Smooth muscle cell (in vitro differentiated cells): ENCODE data around the gene SLC9A9. TPM values are rescaled to one million over a fixed set of nuclear protein-coding genes. Genes with fewer than 3 reads are reported as not detected.

Source experiments
- DNase-seq: peaks from one replicate; lab custom pipeline; 2025; ENCODE audit not compliant: unreplicated experiment; lab: John Stamatoyannopoulos, UW
- H2AFZ ChIP-seq: fragments of 200-600 bp; sonication (generic); 2 replicates; pipeline ENCODE4 v1.6.0; 2016; ENCODE audit warnings: antibody characterized with exemption, low read depth, mild to moderate bottlenecking
- H3F3A ChIP-seq: fragments of 200-600 bp; sonication (generic); 2 replicates; pipeline ENCODE4 v1.6.0; 2017; ENCODE audit warnings: antibody characterized with exemption, low read depth
- H3K27ac ChIP-seq: fragments of 200-600 bp; sonication (generic); 2 replicates; pipeline ENCODE4 v1.5.1; 2016; ENCODE audit warnings: low read depth, mild to moderate bottlenecking
- H3K27me3 ChIP-seq: fragments of 200-600 bp; sonication (generic); 2 replicates; pipeline ENCODE4 v1.6.1; 2016; ENCODE audit warnings: low read depth, mild to moderate bottlenecking
- H3K36me3 ChIP-seq: fragments of 200-600 bp; sonication (generic); 2 replicates; pipeline ENCODE4 v1.5.1; 2016; ENCODE audit warnings: low read depth
- H3K4me1 ChIP-seq: fragments of 200-600 bp; sonication (generic); 2 replicates; pipeline ENCODE4 v1.5.1; 2016; ENCODE audit warnings: low read depth
- H3K4me2 ChIP-seq: fragments of 200-600 bp; sonication (generic); 2 replicates; pipeline ENCODE4 v1.6.0; 2016; ENCODE audit warnings: mild to moderate bottlenecking
- H3K4me3 ChIP-seq: fragments of 200-600 bp; sonication (generic); 2 replicates; pipeline ENCODE4 v1.5.1; 2016; ENCODE audit warnings: mild to moderate bottlenecking
- H3K79me2 ChIP-seq: fragments of 200-600 bp; sonication (generic); 2 replicates; pipeline ENCODE4 v1.6.0; 2016; ENCODE audit warnings: low read depth, mild to moderate bottlenecking
- H3K9ac ChIP-seq: fragments of 200-600 bp; sonication (generic); 2 replicates; pipeline ENCODE4 v1.6.0; 2016; ENCODE audit warnings: low read depth
- H3K9me3 ChIP-seq: fragments of 200-600 bp; sonication (generic); replicated peaks from 2 replicates; pipeline ENCODE4 v1.5.1; 2016; ENCODE audit warnings: low read depth
- H4K20me1 ChIP-seq: fragments of 200-600 bp; sonication (generic); 2 replicates; pipeline ENCODE4 v1.6.0; 2016; ENCODE audit warnings: low read depth
- CTCF ChIP-seq: fragments of 200-600 bp; sonication (generic); IDR thresholded peaks from 2 replicates; pipeline ENCODE4 v1.5.1; 2017; ENCODE audit warnings: borderline replicate concordance, mild to moderate bottlenecking, antibody characterized with exemption; ENCODE audit not compliant: insufficient read depth, poor library complexity, severe bottlenecking
- WGBS: methylation state at CpG from one replicate; pipeline ENCODE4 v1.1.7; 2016; ENCODE audit warnings: low lambda C conversion rate; 5-methylcytosine and 5-hydroxymethylcytosine counted together
- polyA plus RNA-seq: library from polyadenylated mRNA; unstranded; fragments of >200 nt; fragmentation: Nextera tagmentation; extraction: Ambion mirVana; gene quantifications from 2 replicates; pipeline ENCODE4 v1.2.1, GENCODE V29; 2016
- total RNA-seq: library from RNA; depleted of rRNA; stranded (reverse); fragments of >200 nt; gene quantifications from 2 replicates; pipeline ENCODE4 v1.2.3, GENCODE V29; 2014

The SLC9A9 gene
- total and polyA plus RNA-seq, 2 experiments from 2014 or later = 4.0 to 8.9 TPM

GRCh38 chr3:143356839-143357238 lies 491.4 kb downstream of the SLC9A9 start:
- Histone ChIP-seq H3K9ac (no peak overlapping the region), H3K36me3 (no peaks in the 10 kb centered on the region), H3K9me3 (no peaks in the 10 kb centered on the region), H3F3A (no peaks in the 10 kb centered on the region), H2AFZ (no peak overlapping the region), H3K4me1 (peaks cover 8% of the 10 kb centered on the region), H3K4me3 (no peak overlapping the region), H3K27ac (no peak overlapping the region), H3K79me2 (no peaks in the 10 kb centered on the region), H4K20me1 (no peaks in the 10 kb centered on the region), H3K4me2 (no peak overlapping the region), H3K27me3 (no peaks in the 10 kb centered on the region)
- TF ChIP-seq CTCF = no peak
- 96% methylated on average over 1 of the region's 1 CpG for WGBS
- no peak for DNase-seq

- no peak overlapping the region for H3K27ac ChIP-seq
- peaks cover 6% of the 10 kb centered on the region for H3K4me1 ChIP-seq
- H2AFZ ChIP-seq = no peak overlapping the region
- TF ChIP-seq CTCF = no peak
- H3K4me3 ChIP-seq = no peak overlapping the region
- no peaks in the 10 kb centered on the region for H3K27me3 ChIP-seq
- 93% methylated on average over 1 of the region's 1 CpG for WGBS
- H3K9me3 ChIP-seq = no peaks in the 10 kb centered on the region
- H3F3A ChIP-seq = no peaks in the 10 kb centered on the region
- H3K4me2 ChIP-seq = no peak overlapping the region
- no peaks in the 10 kb centered on the region for H4K20me1 ChIP-seq
- DNase-seq = no peak
- no peaks in the 10 kb centered on the region for H3K79me2 ChIP-seq
- no peak overlapping the region for H3K9ac ChIP-seq
- H3K36me3 ChIP-seq = no peaks in the 10 kb centered on the region
Observed at GRCh38 chr3:143354342-143354741, 493.9 kb downstream of the SLC9A9 start.

- Histone ChIP-seq H3K27ac (no peak overlapping the region), H3K4me1 (peaks cover 6% of the 10 kb centered on the region), H3K9me3 (no peaks in the 10 kb centered on the region), H3K4me3 (no peak overlapping the region), H3K27me3 (no peaks in the 10 kb centered on the region), H3K4me2 (no peak overlapping the region), H3K9ac (no peak overlapping the region), H3F3A (no peaks in the 10 kb centered on the region), H3K36me3 (no peaks in the 10 kb centered on the region), H4K20me1 (no peaks in the 10 kb centered on the region), H2AFZ (no peak overlapping the region), H3K79me2 (no peaks in the 10 kb centered on the region)
- no peak for DNase-seq
- WGBS = 77% methylated on average over 6 of the region's 6 CpGs
- TF ChIP-seq CTCF = no peak
Observed at GRCh38 chr3:143352850-143353550, 495.3 kb downstream of the SLC9A9 start.

- no peaks in the 10 kb centered on the region for H3F3A ChIP-seq
- no peaks in the 10 kb centered on the region for H3K36me3 ChIP-seq
- H3K27ac ChIP-seq = no peak overlapping the region
- no peak overlapping the region for H3K4me3 ChIP-seq
- no peaks in the 10 kb centered on the region for H3K9me3 ChIP-seq
- no peak overlapping the region for H3K9ac ChIP-seq
- H4K20me1 ChIP-seq = no peaks in the 10 kb centered on the region
- no peak for DNase-seq
- no peak for TF ChIP-seq CTCF
- no peaks in the 10 kb centered on the region for H3K79me2 ChIP-seq
- 49% methylated on average over 4 of the region's 4 CpGs for WGBS
- no peaks in the 10 kb centered on the region for H3K27me3 ChIP-seq
- H3K4me2 ChIP-seq = no peak overlapping the region
- H2AFZ ChIP-seq = no peak overlapping the region
- H3K4me1 ChIP-seq = peaks cover 6% of the 10 kb centered on the region
Observed at GRCh38 chr3:143351895-143352608, 496.2 kb downstream of the SLC9A9 start.
